Heart left ventricle (tissue), 16 donors: ENCODE results near the gene VWA8. TPM values are rescaled to one million over a fixed set of nuclear protein-coding genes. Genes with fewer than 3 reads are reported as not detected.

Experiments
- ATAC-seq, 4 donors: fragments of 200-7000 bp; cut with Tn5 transposase; one replicate each; pipeline ENCODE4 v1.9.1; 2020 to 2022; ENCODE audit warnings: moderate library complexity in 4 of 4, mild to moderate bottlenecking in 3 of 4, moderate number of reproducible peaks in 1 of 4
- DNase-seq, 5 donors: peaks; one replicate each; pipeline ENCODE4 v3.0.0-alpha.2; 2020
- H3K27ac ChIP-seq, 12 donors: fragments of 200-600 bp; sonication (generic) in 4 of 12; one replicate each; pipeline versions ENCODE4 v1.5.0 to v1.8.0; 2016 to 2022; ENCODE audit warnings: mild to moderate bottlenecking in 2 of 12
- H3K27me3 ChIP-seq, 9 donors: fragments of 200-600 bp; sonication (generic) in 2 of 9; one replicate each; pipeline versions ENCODE4 v1.5.1 to v1.8.0; 2016 to 2022; ENCODE audit warnings: mild to moderate bottlenecking in 3 of 9
- H3K36me3 ChIP-seq, 9 donors: fragments of 200-600 bp; sonication (generic) in 2 of 9; one replicate each; pipeline versions ENCODE4 v1.5.0 to v1.8.0; 2018 to 2022; ENCODE audit warnings: mild to moderate bottlenecking in 2 of 9
- H3K4me1 ChIP-seq, 12 donors: fragments of 200-600 bp; sonication (generic) in 4 of 12; one replicate each; pipeline versions ENCODE4 v1.5.0 to v1.8.0; 2016 to 2022; ENCODE audit warnings: mild to moderate bottlenecking in 3 of 12
- H3K4me3 ChIP-seq, 12 donors: fragments of 200-600 bp; sonication (generic) in 4 of 12; one replicate each; pipeline versions ENCODE4 v1.5.0 to v1.8.0; 2017 to 2022; ENCODE audit warnings: mild to moderate bottlenecking in 9 of 12, moderate library complexity in 4 of 12
- H3K9me3 ChIP-seq, 12 donors: fragments of 200-600 bp; sonication (generic) in 4 of 12; one replicate each; pipeline versions ENCODE4 v1.5.0 to v1.8.0; 2016 to 2022; ENCODE audit warnings: mild to moderate bottlenecking in 1 of 12
- CTCF ChIP-seq, 12 donors: fragments of 200-600 bp; sonication (generic) in 4 of 12; IDR thresholded peaks; one replicate each; pipeline versions ENCODE4 v1.5.0 to v1.8.0; 2018 to 2022; ENCODE audit warnings: antibody characterized with exemption in 12 of 12, mild to moderate bottlenecking in 5 of 12
- POLR2A ChIP-seq, 2 donors: fragments of 450-650 bp; IDR thresholded peaks; one replicate each; pipeline ENCODE4 v1.6.1; 2017; ENCODE audit warnings: antibody characterized with exemption in 2 of 2, mild to moderate bottlenecking in 2 of 2, moderate library complexity in 2 of 2
- WGBS, 4 donors: extraction: QIAGEN DNeasy Blood & Tissue Kit in 2 of 4; methylation state at CpG; one replicate each; pipeline versions ENCODE4 v1.1.5 to v1.1.7; 2013 to 2018; 5-methylcytosine and 5-hydroxymethylcytosine counted together
- intact Hi-C, 10 donors: fragments of 100-400 bp; cut with DNase I; formaldehyde crosslinking; loops; one replicate each; pipeline versions ENCODE4 v1.11.1 to v1.14.2; 2022
- polyA plus RNA-seq, 2 donors: library from polyadenylated mRNA; stranded (reverse); fragments of 200-250 nt; gene quantifications; one replicate each; pipeline ENCODE4 v1.2.3, GENCODE V29; 2013
- total RNA-seq, 9 donors: library from RNA; depleted of rRNA in 2 of 9; stranded (reverse); fragments of >200 nt in 2 of 9; fragmentation: NEBNext Ultra II Directional in 3 of 9; extraction: Animal tissue kit (Norgen Biotek cat#: 25700) in 3 of 9; gene quantifications; one replicate each; pipeline versions ENCODE4 v1.1.0 to v1.2.4, GENCODE V29; 2016 to 2023
- donor health status: ischemic (EF 13 %, LVEDD 7.1; RV severe dilation, severe dysfunction).
- donor health status: healthy with polysubstance abuse.
- donor health status: DM: no; HTN: yes; CAD: no.
- donor health status: DM: no; HTN: no; CAD: no.
- donor health status: ischemic (EF 25% LVEDD 6.9; RV normal size, moderate dysfunction).
- donor health status: ischemic (EF 25% LVEDD 5.7; RV mildly dilated, moderate dysfunction).
- donor health status: healthy.
- donor health status: DM: yes; HTN: yes; CAD: no.
- donor health status: ischemic (EF 35%, LVEDD 5.7; RV mildly dilated, moderate dysfunction).
- donor health status: nonischemic (EF 11% LVEDD 7.7; RV severe dilation, severe dysfunction).
- donor health status: DM: yes; HTN: yes; CAD: no.
- donor health status: PGD.
- donor health status: ischemic (EF 29% LVEDD 5.4; RV normal size, mild dysfunction).
- donor health status: nonischemic (EF 23%, LVEDD 6.1; RV moderate dilation, normal function).

Gene VWA8
- total and polyA plus RNA-seq, 11 donors = 12.1 to 64.1 (median 41.8) TPM

DNA sequence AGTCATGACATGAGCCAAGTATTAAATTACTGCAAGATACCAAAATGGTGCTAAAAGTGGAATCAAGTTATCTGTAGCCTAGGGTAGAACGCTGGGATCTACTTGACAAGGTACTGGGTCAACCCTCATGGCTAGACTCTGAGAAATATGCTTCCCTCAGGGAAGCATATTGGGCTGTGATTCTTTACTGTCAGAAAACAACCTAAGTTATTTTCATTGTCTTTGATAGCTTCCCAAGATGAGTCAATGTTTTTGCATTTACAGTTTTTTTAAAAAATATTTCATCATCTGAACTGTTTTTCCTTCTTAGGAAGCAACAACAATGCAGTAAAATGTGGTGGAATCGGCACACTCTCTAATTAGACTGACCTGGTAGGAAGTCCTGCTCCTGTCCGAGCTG, 285.6 kb downstream of the VWA8 start:
- Histone ChIP-seq H3K27me3 (no peaks in the 10 kb centered on the region), H3K9me3 (no peaks in the 10 kb centered on the region), H3K27ac (no peak overlapping the region), H3K36me3 (peaks cover 0 to 9% (median 0%) of the 10 kb centered on the region in 9 donors), H3K4me3 (no peak overlapping the region), H3K4me1 (peaks cover 0 to 28% (median 13%) of the 10 kb centered on the region in 12 donors)
- no peak for TF ChIP-seq POLR2A (IDR thresholded peaks at IDR 0.05)
- no peak for TF ChIP-seq CTCF (IDR thresholded peaks at IDR 0.05)
- ATAC-seq (no peak), DNase-seq (no peak)
- intact Hi-C loops = loop anchor here in 6 of 10 donors (5.0 to 10.0 kb wide), 5 partner anchors 47 to 369 kb away; partner anchors contain the start of gene DGKH (in 2 of the 6)
- 58 to 71% (median 69%) methylated on average over 3 of the region's 3 CpGs for WGBS, 4 donors

GRCh38 chr13:41674246-41674645, 286.7 kb downstream of the VWA8 start:
- intact Hi-C loops = loop anchor here in 6 of 10 donors (5.0 to 10.0 kb wide), 5 partner anchors 61 to 438 kb away; partner anchors contain the start of gene DGKH (in 2 of the 6)
- no peaks in the 10 kb centered on the region for H3K27me3 ChIP-seq
- no peak for TF ChIP-seq POLR2A (IDR thresholded peaks at IDR 0.05)
- TF ChIP-seq CTCF (IDR thresholded peaks at IDR 0.05) = no peak
- H3K27ac ChIP-seq = no peak overlapping the region
- H3K9me3 ChIP-seq = no peaks in the 10 kb centered on the region
- no peak for ATAC-seq
- peaks cover 0 to 14% (median 0%) of the 10 kb centered on the region in 9 donors for H3K36me3 ChIP-seq
- WGBS, 4 donors = 49 to 53% (median 51%) methylated on average over 2 of the region's 2 CpGs
- no peak for DNase-seq
- peaks cover 0 to 28% (median 12%) of the 10 kb centered on the region in 12 donors for H3K4me1 ChIP-seq
- no peak overlapping the region for H3K4me3 ChIP-seq

DNA sequence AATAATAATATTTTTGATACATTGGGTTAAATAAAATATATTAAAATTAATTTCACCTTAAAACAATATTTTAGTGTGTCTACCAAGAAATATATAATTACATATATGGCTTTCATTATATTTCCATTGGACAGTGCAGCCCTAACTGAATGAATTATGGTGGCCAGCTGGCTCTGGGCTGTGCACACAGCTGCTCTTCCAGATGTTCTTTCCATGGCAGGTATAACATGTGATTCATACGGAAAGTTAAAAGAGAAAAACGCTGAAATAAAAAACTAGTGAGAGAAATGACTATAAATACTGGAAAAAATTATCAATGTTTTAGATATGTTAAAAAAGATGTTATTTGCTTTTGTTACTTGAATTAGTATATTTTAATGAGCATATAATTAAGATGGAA, 287.3 kb downstream of the VWA8 start:
- Histone ChIP-seq H3K27me3 (no peaks in the 10 kb centered on the region), H3K4me3 (no peak overlapping the region), H3K4me1 (peaks cover 0 to 22% (median 9%) of the 10 kb centered on the region in 12 donors), H3K9me3 (no peaks in the 10 kb centered on the region), H3K27ac (no peak overlapping the region), H3K36me3 (peaks cover 0 to 14% (median 0%) of the 10 kb centered on the region in 9 donors)
- ATAC-seq (no peak), DNase-seq (no peak)
- WGBS, 4 donors = 84 to 92% (median 89%) methylated on average over 2 of the region's 2 CpGs
- no peak for TF ChIP-seq POLR2A (IDR thresholded peaks at IDR 0.05)
- intact Hi-C loops = loop anchor here in 6 of 10 donors (5.0 to 10.0 kb wide), 5 partner anchors 61 to 439 kb away; partner anchors contain the start of gene DGKH (in 2 of the 6)

- ATAC-seq = no peak
Observed at GRCh38 chr13:41670873-41671443, 290.0 kb downstream of the VWA8 start.

More at GRCh38 chr13:41670873-41671443, 290.0 kb downstream of the VWA8 start:
- intact Hi-C loops = loop anchor here in 6 of 10 donors (5.0 to 10.0 kb wide), 5 partner anchors 64 to 441 kb away; partner anchors contain the start of gene DGKH (in 2 of the 6)
- Histone ChIP-seq H3K4me3 (no peak overlapping the region), H3K4me1 (peaks cover 0 to 17% (median 7%) of the 10 kb centered on the region in 12 donors), H3K36me3 (peaks cover 0 to 14% (median 0%) of the 10 kb centered on the region in 9 donors), H3K27me3 (no peaks in the 10 kb centered on the region), H3K27ac (peak overlapping the region in 1 of 12 donors; percentile 7), H3K9me3 (no peaks in the 10 kb centered on the region)
- TF ChIP-seq POLR2A (IDR thresholded peaks at IDR 0.05) (no peak), CTCF (IDR thresholded peaks at IDR 0.05) (no peak)
- DNase-seq = no peak
- WGBS, 4 donors = 45 to 64% (median 59%) methylated on average over 8 of the region's 8 CpGs
